Stimulated activated CD4-positive, alpha-beta T cell treated with anti-CD3 and anti-CD28 coated beads, Interleukin-4, amount 100 ng/mL, for 1 hour (primary cell): ENCODE results near the gene FOXC2.
"Not testable (repeated sequence)": the region's sequence is repeated elsewhere in the genome, so short reads cannot be mapped to it uniquely, and the experiment has no call there.

ENCODE experiments used
- DNase-seq: peaks from one replicate; pipeline ENCODE4 v3.0.0-alpha.2; 2020

FOXC2 gene

GRCh38 chr16:86575095-86575685 lies 8.6 kb downstream of the FOXC2 start:
- no peak for DNase-seq

GRCh38 chr16:86575754-86576557 lies 9.3 kb downstream of the FOXC2 start:
- DNase-seq = peak; percentile 57

GRCh38 chr16:86576591-86577313 lies 10.1 kb downstream of the FOXC2 start:
- DNase-seq = no peak

- DNase-seq = no peak
Observed at GRCh38 chr16:86577314-86577971, 10.8 kb downstream of the FOXC2 start.

GRCh38 chr16:86578061-86578599 lies 11.5 kb downstream of the FOXC2 start, which contains the start of gene FOXL1:
Gene FOXL1, plus strand, starts transcription at chr16:86578549. Its CDS starts 175 bp downstream, at chr16:86578724.
- DNase-seq = no peak

- DNase-seq = no peak
Observed at GRCh38 chr16:86578611-86579267, 12.1 kb downstream of the FOXC2 start.

GRCh38 chr16:86579268-86580062 lies 12.8 kb downstream of the FOXC2 start:
- no peak for DNase-seq

GRCh38 chr16:86580063-86580790 lies 13.6 kb downstream of the FOXC2 start:
- no peak for DNase-seq

- no peak for DNase-seq
Observed at GRCh38 chr16:86580791-86581170, 14.2 kb downstream of the FOXC2 start.

GRCh38 chr16:86581458-86581857 lies 14.8 kb downstream of the FOXC2 start:
- DNase-seq = no peak

- no peak for DNase-seq
Observed at GRCh38 chr16:86584071-86584685, 17.5 kb downstream of the FOXC2 start.

GRCh38 chr16:86584726-86585721 lies 18.4 kb downstream of the FOXC2 start:
- DNase-seq = no peak

GRCh38 chr16:86585821-86586611 lies 19.4 kb downstream of the FOXC2 start:
- no peak for DNase-seq

GRCh38 chr16:86587487-86587886 lies 20.9 kb downstream of the FOXC2 start:
- DNase-seq = no peak

- DNase-seq = not testable (repeated sequence)
Observed at GRCh38 chr16:86587955-86588354, 21.3 kb downstream of the FOXC2 start.

- DNase-seq = no peak
Observed at GRCh38 chr16:86590501-86591144, 24.0 kb downstream of the FOXC2 start.

- no peak for DNase-seq
Observed at GRCh38 chr16:86591270-86591669, 24.6 kb downstream of the FOXC2 start.
